ENCODE data around the gene PRAMEF14. TPM values are rescaled to one million over a fixed set of nuclear protein-coding genes. Genes with fewer than 3 reads are reported as not detected.
"Not testable (repeated sequence)": the region's sequence is repeated elsewhere in the genome, so short reads cannot be mapped to it uniquely, and the experiment has no call there.

The PRAMEF14 gene
- total and polyA plus RNA-seq, 7 donors, result not detected

- ATAC-seq; H3K9me3 ChIP-seq; H3K27ac ChIP-seq; intact Hi-C loops (cut with DNase I); DNase-seq; H3K27me3 ChIP-seq (ENCODE audit: insufficient read depth in 3 of 3, low read length in 2 of 3); H3K4me3 ChIP-seq; H3K4me1 ChIP-seq; H3K36me3 ChIP-seq (ENCODE audit: insufficient read depth in 1 of 2, low read depth in 1 of 2): not testable (repeated sequence)
- TF ChIP-seq, protein P1, sequence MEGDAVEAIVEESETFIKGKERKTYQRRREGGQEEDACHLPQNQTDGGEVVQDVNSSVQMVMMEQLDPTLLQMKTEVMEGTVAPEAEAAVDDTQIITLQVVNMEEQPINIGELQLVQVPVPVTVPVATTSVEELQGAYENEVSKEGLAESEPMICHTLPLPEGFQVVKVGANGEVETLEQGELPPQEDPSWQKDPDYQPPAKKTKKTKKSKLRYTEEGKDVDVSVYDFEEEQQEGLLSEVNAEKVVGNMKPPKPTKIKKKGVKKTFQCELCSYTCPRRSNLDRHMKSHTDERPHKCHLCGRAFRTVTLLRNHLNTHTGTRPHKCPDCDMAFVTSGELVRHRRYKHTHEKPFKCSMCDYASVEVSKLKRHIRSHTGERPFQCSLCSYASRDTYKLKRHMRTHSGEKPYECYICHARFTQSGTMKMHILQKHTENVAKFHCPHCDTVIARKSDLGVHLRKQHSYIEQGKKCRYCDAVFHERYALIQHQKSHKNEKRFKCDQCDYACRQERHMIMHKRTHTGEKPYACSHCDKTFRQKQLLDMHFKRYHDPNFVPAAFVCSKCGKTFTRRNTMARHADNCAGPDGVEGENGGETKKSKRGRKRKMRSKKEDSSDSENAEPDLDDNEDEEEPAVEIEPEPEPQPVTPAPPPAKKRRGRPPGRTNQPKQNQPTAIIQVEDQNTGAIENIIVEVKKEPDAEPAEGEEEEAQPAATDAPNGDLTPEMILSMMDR (IDR thresholded peaks at IDR 0.05), result peak; percentile 59
- WGBS, 3 donors, result 3 to 5% (median 4%) methylated on average over 5 of the region's 5 CpGs
Measured at GRCh38 chr1:13356774-13357173, 9.8 kb upstream of the PRAMEF14 start.

- H3K27ac ChIP-seq; H3K27me3 ChIP-seq (ENCODE audit: insufficient read depth in 3 of 3, low read length in 2 of 3); H3K36me3 ChIP-seq (ENCODE audit: insufficient read depth in 1 of 2, low read depth in 1 of 2); H3K9me3 ChIP-seq; H3K4me1 ChIP-seq; DNase-seq; ATAC-seq; intact Hi-C loops (cut with DNase I); H3K4me3 ChIP-seq: not testable (repeated sequence)
- WGBS, 3 donors, result 0% methylated on average over 1 of the region's 9 CpGs
Measured at GRCh38 chr1:13354475-13354874, 7.5 kb upstream of the PRAMEF14 start.

- DNase-seq; H3K4me1 ChIP-seq; H3K36me3 ChIP-seq (ENCODE audit: insufficient read depth in 1 of 2, low read depth in 1 of 2); H3K27ac ChIP-seq; H3K9me3 ChIP-seq; intact Hi-C loops (cut with DNase I); ATAC-seq; H3K27me3 ChIP-seq (ENCODE audit: insufficient read depth in 3 of 3, low read length in 2 of 3); H3K4me3 ChIP-seq: not testable (repeated sequence)
- 88 to 95% (median 91%) methylated on average over 6 to 8 of the region's 8 CpGs for WGBS, 3 donors
Measured at GRCh38 chr1:13353476-13353875, 6.5 kb upstream of the PRAMEF14 start.

GRCh38 chr1:13342496-13342895, 4.4 kb downstream of the PRAMEF14 start:
- H3K9me3 ChIP-seq; H3K27me3 ChIP-seq (ENCODE audit: insufficient read depth in 3 of 3, low read length in 2 of 3); H3K36me3 ChIP-seq (ENCODE audit: insufficient read depth in 1 of 2, low read depth in 1 of 2); H3K27ac ChIP-seq; ATAC-seq; H3K4me1 ChIP-seq; H3K4me3 ChIP-seq; DNase-seq; intact Hi-C loops (cut with DNase I): not testable (repeated sequence)
- WGBS, 3 donors, result 75 to 84% (median 82%) methylated on average over 8 of the region's 8 CpGs

- H3K9me3 ChIP-seq; H3K4me3 ChIP-seq; intact Hi-C loops (cut with DNase I); ATAC-seq; H3K4me1 ChIP-seq; H3K27me3 ChIP-seq (ENCODE audit: insufficient read depth in 3 of 3, low read length in 2 of 3); H3K36me3 ChIP-seq (ENCODE audit: insufficient read depth in 1 of 2, low read depth in 1 of 2); H3K27ac ChIP-seq; DNase-seq: not testable (repeated sequence)
- 63 to 67% (median 64%) methylated on average over 3 of the region's 4 CpGs for WGBS, 3 donors
Measured at GRCh38 chr1:13315281-13315680, 31.7 kb downstream of the PRAMEF14 start, which contains the start of gene PRAMEF15. TSS of gene PRAMEF15 (plus strand) at chr1:13315581. CDS start at chr1:13318408, 2,827 bp downstream.

DNA sequence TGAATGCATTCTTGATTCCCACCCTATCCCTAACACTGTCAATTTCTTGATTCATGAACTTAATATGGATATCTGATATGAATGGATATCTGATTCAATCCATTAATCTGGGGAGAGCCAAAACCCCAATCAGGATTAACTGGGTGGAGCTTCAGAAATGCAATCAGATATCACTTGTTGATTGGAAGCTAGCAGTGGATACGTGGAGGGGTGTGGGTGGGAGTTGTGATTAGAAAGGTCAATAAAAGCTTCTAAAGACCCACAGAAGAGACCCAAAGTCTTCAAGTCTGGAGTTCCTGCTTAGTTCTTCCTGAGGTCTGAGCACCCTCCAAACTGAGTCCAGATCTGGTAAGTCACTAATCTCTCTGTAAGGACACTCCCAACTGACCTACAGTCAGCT, 43.7 kb downstream of the PRAMEF14 start, which contains the start of gene PRAMEF33:
TSS of gene PRAMEF33 (plus strand) at position 301 of the 400 bp plus-strand sequence. CDS start 2,416 bp downstream, outside the sequence.
- no CpG with 5 or more reads among the region's 1 CpG for WGBS, 3 donors
- ATAC-seq; intact Hi-C loops (cut with DNase I); H3K4me3 ChIP-seq; H3K27me3 ChIP-seq (ENCODE audit: insufficient read depth in 3 of 3, low read length in 2 of 3); H3K9me3 ChIP-seq; H3K4me1 ChIP-seq; DNase-seq; H3K27ac ChIP-seq; H3K36me3 ChIP-seq (ENCODE audit: insufficient read depth in 1 of 2, low read depth in 1 of 2): not testable (repeated sequence)

DNA sequence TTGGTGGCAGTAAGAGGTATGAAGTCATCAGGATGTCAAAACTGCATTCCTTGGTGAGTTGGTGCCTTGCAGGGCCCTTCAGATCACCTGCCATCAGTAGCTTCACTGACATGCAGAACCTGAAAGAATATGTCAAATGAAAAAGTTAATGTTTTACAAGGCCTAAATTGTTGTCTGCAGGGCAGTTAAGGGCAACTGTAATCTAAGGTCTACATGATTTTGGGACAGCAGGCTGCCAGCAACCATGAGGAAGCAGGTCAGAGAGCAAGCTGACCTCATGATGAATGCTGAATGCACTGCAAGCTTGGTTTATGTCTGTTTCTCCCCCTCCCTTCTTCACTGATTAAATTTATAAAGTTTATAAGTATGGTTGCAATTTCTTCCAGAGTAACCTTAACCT, 44.7 kb downstream of the PRAMEF14 start:
- H3K4me3 ChIP-seq; DNase-seq; ATAC-seq; H3K27me3 ChIP-seq (ENCODE audit: insufficient read depth in 3 of 3, low read length in 2 of 3); H3K4me1 ChIP-seq; H3K9me3 ChIP-seq; H3K27ac ChIP-seq; intact Hi-C loops (cut with DNase I); H3K36me3 ChIP-seq (ENCODE audit: insufficient read depth in 1 of 2, low read depth in 1 of 2): not testable (repeated sequence)

- intact Hi-C loops (cut with DNase I); ATAC-seq; DNase-seq; H3K4me1 ChIP-seq; H3K9me3 ChIP-seq; H3K27me3 ChIP-seq (ENCODE audit: insufficient read depth in 3 of 3, low read length in 2 of 3); H3K36me3 ChIP-seq (ENCODE audit: insufficient read depth in 1 of 2, low read depth in 1 of 2); H3K27ac ChIP-seq; H3K4me3 ChIP-seq: not testable (repeated sequence)
- 95 to 96% methylated on average over 4 to 7 of the region's 27 CpGs; no CpG with 5 or more reads in 1 of the 3 donors for WGBS, 3 donors
Measured at GRCh38 chr1:13298699-13299098, 48.2 kb downstream of the PRAMEF14 start.

GRCh38 chr1:13297216-13297931, 49.6 kb downstream of the PRAMEF14 start:
- ATAC-seq; H3K9me3 ChIP-seq; H3K4me3 ChIP-seq; H3K4me1 ChIP-seq; intact Hi-C loops (cut with DNase I); H3K36me3 ChIP-seq (ENCODE audit: insufficient read depth in 1 of 2, low read depth in 1 of 2); DNase-seq; H3K27ac ChIP-seq; H3K27me3 ChIP-seq (ENCODE audit: insufficient read depth in 3 of 3, low read length in 2 of 3): not testable (repeated sequence)
- WGBS, 3 donors, result 77 to 92% (median 87%) methylated on average over 1 to 2 of the region's 5 CpGs
